ENCODE measurements around the gene COL18A1. TPM values are rescaled to one million over a fixed set of nuclear protein-coding genes. Genes with fewer than 3 reads are reported as not detected.

The COL18A1 gene
- total and polyA plus RNA-seq, 11 donors: 31.7 to 109 (median 59.0) TPM

DNA sequence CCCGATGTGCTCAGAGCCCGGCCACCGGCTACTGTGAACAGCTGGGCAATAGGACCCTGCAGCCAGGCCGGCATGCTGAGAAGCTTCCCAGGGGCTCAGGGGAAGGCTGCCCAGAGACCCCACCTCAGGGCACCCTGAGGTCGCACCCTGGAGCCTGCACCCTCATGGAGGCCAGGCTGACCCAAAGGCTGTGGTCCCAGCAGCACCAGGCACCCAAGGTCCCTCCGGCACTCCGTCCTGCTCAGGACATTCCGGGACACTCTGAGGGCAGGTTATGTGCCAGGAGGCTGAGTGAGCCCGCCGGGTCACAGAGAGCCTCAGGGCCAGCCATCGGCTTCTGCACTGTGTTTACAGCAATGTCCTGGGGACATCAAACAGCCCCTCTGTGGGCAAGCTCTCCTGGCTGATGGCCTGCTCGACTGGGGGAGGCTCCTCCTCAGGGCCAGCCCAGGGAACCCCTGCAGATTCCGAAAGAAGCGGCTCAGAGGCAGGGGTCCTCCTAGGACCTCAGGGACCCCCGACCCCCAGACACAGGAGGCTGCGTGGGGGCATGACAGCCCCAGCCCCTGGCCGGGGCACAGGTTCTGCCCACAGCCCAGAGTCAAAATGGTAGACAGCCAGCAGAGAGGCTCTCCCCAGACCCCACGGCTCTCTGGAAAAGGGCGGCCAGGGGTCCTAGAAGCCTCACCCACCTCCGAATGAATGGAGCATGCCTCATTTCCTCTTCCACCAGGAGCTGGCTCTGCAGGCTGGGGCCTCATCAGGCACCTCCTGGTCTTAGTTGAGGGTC is 129.1 kb downstream of the COL18A1 start:
- H3K9me3 ChIP-seq: no peaks in the 10 kb centered on the region
- peak overlapping the region in 1 of 12 donors; percentile 15 for H3K4me3 ChIP-seq
- peaks cover 0 to 39% (median 11%) of the 10 kb centered on the region in 12 donors for H3K4me1 ChIP-seq
- DNase-seq: peak in 4 of 5 donors; percentile 18 to 69 (median 57)
- peak overlapping the region in 8 of 12 donors; percentile 14 to 85 (median 57) for H3K27ac ChIP-seq
- 63 to 67% (median 64%) methylated on average over 16 to 20 of the region's 20 CpGs; no CpG with 5 or more reads in 1 of the 4 donors for WGBS, 4 donors
- H3K36me3 ChIP-seq: peaks cover 0 to 8% (median 0%) of the 10 kb centered on the region in 9 donors
- H3K27me3 ChIP-seq: no peaks in the 10 kb centered on the region
- TF ChIP-seq POLR2A (IDR thresholded peaks at IDR 0.05): no peak
- TF ChIP-seq, protein P1, sequence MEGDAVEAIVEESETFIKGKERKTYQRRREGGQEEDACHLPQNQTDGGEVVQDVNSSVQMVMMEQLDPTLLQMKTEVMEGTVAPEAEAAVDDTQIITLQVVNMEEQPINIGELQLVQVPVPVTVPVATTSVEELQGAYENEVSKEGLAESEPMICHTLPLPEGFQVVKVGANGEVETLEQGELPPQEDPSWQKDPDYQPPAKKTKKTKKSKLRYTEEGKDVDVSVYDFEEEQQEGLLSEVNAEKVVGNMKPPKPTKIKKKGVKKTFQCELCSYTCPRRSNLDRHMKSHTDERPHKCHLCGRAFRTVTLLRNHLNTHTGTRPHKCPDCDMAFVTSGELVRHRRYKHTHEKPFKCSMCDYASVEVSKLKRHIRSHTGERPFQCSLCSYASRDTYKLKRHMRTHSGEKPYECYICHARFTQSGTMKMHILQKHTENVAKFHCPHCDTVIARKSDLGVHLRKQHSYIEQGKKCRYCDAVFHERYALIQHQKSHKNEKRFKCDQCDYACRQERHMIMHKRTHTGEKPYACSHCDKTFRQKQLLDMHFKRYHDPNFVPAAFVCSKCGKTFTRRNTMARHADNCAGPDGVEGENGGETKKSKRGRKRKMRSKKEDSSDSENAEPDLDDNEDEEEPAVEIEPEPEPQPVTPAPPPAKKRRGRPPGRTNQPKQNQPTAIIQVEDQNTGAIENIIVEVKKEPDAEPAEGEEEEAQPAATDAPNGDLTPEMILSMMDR (IDR thresholded peaks at IDR 0.05): no peak
- intact Hi-C loops (cut with DNase I): no loop called here
- ATAC-seq: peak in 3 of 4 donors; percentile 5 to 67 (median 61)

DNA sequence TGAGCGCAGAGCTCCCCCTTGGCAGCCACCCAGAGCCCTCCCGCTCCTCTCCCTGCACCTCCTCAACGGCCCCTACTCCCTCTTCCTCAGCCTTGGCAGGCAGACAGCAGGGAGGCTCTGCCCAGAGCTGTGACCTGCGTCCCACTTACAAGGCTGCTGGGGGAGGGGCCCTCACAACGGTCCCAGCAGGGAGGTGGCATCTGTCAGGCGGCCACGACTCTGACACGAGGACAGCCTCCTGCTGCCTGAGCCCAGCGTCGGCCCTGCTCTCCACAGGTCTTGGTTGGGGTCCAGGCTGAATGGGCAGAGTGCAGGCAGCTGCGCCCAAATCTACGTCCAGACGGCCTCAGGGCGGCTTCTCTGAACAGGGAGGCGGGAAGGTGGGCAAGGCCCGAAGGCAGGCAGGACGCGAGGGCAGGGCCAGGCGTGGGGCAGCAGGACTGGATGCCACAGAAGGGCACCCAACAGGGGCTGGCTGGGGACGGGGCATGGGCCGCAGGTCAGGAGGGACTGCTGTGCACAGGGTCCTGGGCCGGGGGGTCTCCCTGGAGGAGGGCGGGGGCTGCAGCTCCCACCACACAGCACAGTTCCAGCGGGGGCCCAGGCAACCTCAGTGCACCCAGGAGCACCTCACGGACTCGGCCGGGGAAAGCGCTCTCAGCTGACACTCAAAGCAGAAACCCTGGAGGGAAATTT is 129.8 kb downstream of the COL18A1 start:
- Histone ChIP-seq H3K9me3 (no peaks in the 10 kb centered on the region), H3K27ac (peak overlapping the region in 8 of 12 donors; percentile 7 to 85 (median 57)), H3K4me1 (peaks cover 0 to 39% (median 11%) of the 10 kb centered on the region in 12 donors), H3K4me3 (peak overlapping the region in 1 of 12 donors; percentile 15), H3K27me3 (no peaks in the 10 kb centered on the region), H3K36me3 (peaks cover 0 to 8% (median 0%) of the 10 kb centered on the region in 9 donors)
- WGBS, 4 donors: 52 to 71% (median 58%) methylated on average over 21 to 28 of the region's 28 CpGs
- ATAC-seq: peak; percentile 77 to 94 (median 87)
- DNase-seq: peak; percentile 70 to 90 (median 85)
- TF ChIP-seq POLR2A (IDR thresholded peaks at IDR 0.05): no peak
- intact Hi-C loops (cut with DNase I): loop anchor here in 1 of 10 donors (5.0 kb wide), 1 partner anchor 57 kb away; no protein-coding TSS in a partner anchor

DNA sequence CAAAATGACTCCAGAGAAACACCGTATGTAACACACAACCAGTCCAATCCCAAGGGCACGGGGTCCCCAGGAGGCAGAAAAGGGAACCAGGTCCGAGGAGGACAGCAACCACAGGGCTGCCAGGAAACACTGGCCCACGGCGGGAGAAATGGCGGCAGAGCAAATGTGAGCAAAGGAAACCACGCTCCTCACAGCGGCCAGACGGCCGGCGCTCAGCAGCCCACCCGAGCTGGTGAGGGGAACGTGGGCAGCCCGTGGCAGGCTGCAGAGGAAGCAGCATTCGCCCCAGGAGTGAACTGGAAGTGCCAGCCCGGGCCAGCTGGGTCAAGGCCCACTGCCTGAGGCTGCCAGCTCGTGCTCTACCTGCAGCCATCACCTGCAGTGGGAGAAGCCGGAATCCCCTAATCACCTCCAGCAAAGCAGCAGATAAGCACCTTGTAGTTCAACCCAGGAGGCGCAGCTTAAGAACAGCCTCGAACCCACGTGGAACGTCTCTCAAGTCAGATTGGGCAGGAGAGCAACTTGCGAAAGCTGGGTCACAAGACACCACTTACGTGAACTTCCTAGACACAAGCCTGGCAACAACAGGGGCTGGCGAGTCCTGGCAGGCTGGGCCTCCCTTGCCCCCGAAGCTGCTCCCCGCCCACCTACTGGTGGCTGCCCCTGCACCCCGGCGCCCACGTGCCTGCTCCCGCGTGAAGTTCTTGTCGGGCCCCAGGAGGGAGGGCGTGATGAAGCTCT is 130.5 kb downstream of the COL18A1 start:
- WGBS, 4 donors: 85 to 91% (median 87%) methylated on average over 32 to 34 of the region's 34 CpGs
- DNase-seq (peak in 3 of 5 donors; percentile 28 to 63 (median 41)), ATAC-seq (no peak)
- Histone ChIP-seq H3K4me1 (peaks cover 0 to 39% (median 11%) of the 10 kb centered on the region in 12 donors), H3K4me3 (peak overlapping the region in 1 of 12 donors; percentile 25), H3K27me3 (no peaks in the 10 kb centered on the region), H3K36me3 (peaks cover 0 to 2% (median 0%) of the 10 kb centered on the region in 9 donors), H3K9me3 (no peaks in the 10 kb centered on the region), H3K27ac (peak overlapping the region in 2 of 12 donors; percentile 74 to 85)
- intact Hi-C loops (cut with DNase I): loop anchor here in 1 of 10 donors (5.0 kb wide), 1 partner anchor 58 kb away; no protein-coding TSS in a partner anchor
- no peak for TF ChIP-seq POLR2A (IDR thresholded peaks at IDR 0.05)
- TF ChIP-seq, protein P1 (IDR thresholded peaks at IDR 0.05): no peak
